Suprapubic skin (tissue), 4 donors: ENCODE results near the gene SEC23IP. TPM values are rescaled to one million over a fixed set of nuclear protein-coding genes. Genes with fewer than 3 reads are reported as not detected.
"Not testable (repeated sequence)": the region's sequence is repeated elsewhere in the genome, so short reads cannot be mapped to it uniquely, and the experiment has no call there.

Source experiments
- DNase-seq, 2 donors: peaks; one replicate each; pipeline ENCODE4 v3.0.0-alpha.2; 2019; ENCODE audit warnings: low spot score in 2 of 2
- H3K27ac ChIP-seq: fragments of 200-600 bp; sonication (generic); one replicate; pipeline ENCODE4 v1.5.1; 2019
- H3K27me3 ChIP-seq: fragments of 200-600 bp; sonication (generic); one replicate; pipeline ENCODE4 v1.5.1; 2019
- H3K36me3 ChIP-seq: fragments of 200-600 bp; sonication (generic); one replicate; pipeline ENCODE4 v1.5.1; 2019
- H3K4me1 ChIP-seq: fragments of 200-600 bp; sonication (generic); one replicate; pipeline ENCODE4 v1.5.1; 2019
- H3K4me3 ChIP-seq: fragments of 200-600 bp; sonication (generic); one replicate; pipeline ENCODE4 v1.5.1; 2019; ENCODE audit warnings: mild to moderate bottlenecking
- H3K9me3 ChIP-seq: fragments of 200-600 bp; sonication (generic); one replicate; pipeline ENCODE4 v1.5.1; 2019
- CTCF ChIP-seq, 2 donors: fragments of 200-600 bp in 1 of 2; fragments of 450-650 bp in 1 of 2; sonication (generic) in 1 of 2; IDR thresholded peaks; one replicate each; pipeline ENCODE4 v1.5.1; 2016 to 2019; ENCODE audit warnings: antibody characterized with exemption in 2 of 2, mild to moderate bottlenecking in 1 of 2, moderate library complexity in 1 of 2
- EP300 ChIP-seq: sonication (generic); formaldehyde crosslinking; IDR thresholded peaks from one replicate; pipeline ENCODE4 v1.6.1; 2017; ENCODE audit warnings: antibody characterized with exemption
- POLR2A ChIP-seq, 2 donors: fragments of 450-650 bp; IDR thresholded peaks; one replicate each; pipeline ENCODE4 v1.6.1; 2017; ENCODE audit warnings: antibody characterized with exemption in 2 of 2, mild to moderate bottlenecking in 2 of 2, moderate library complexity in 2 of 2
- POLR2AphosphoS5 ChIP-seq, 3 donors: sonication (generic); formaldehyde crosslinking; IDR thresholded peaks; one replicate each; pipeline ENCODE4 v1.6.1; 2017; ENCODE audit warnings: antibody characterized with exemption in 3 of 3
- WGBS: methylation state at CpG from one replicate; pipeline ENCODE4 v1.1.5; 2018; 5-methylcytosine and 5-hydroxymethylcytosine counted together
- total RNA-seq, 4 donors: library from RNA; depleted of rRNA; stranded (reverse); fragments of >200 nt; gene quantifications; one replicate each; pipeline ENCODE4 v1.1.0, GENCODE V29; 2016

Gene SEC23IP
- total RNA-seq, 4 donors from 2014 or later = 20.8 to 49.6 (median 24.2) TPM

GRCh38 chr10:119898577-119898976, 6.0 kb downstream of the SEC23IP start:
- WGBS = 84% methylated on average over 4 of the region's 4 CpGs
- no peaks in the 10 kb centered on the region for H3K27me3 ChIP-seq
- H3K9me3 ChIP-seq = no peaks in the 10 kb centered on the region
- DNase-seq = no peak
- no peak overlapping the region for H3K27ac ChIP-seq
- H3K36me3 ChIP-seq = peaks cover 27% of the 10 kb centered on the region
- TF ChIP-seq CTCF (IDR thresholded peaks at IDR 0.05) (no peak), POLR2AphosphoS5 (IDR thresholded peaks at IDR 0.05) (no peak)
- no peak overlapping the region for H3K4me3 ChIP-seq
- H3K4me1 ChIP-seq = peaks cover 54% of the 10 kb centered on the region

GRCh38 chr10:119903946-119904666, 11.6 kb downstream of the SEC23IP start:
- Histone ChIP-seq H3K36me3 (peaks cover 58% of the 10 kb centered on the region), H3K4me1 (peaks cover 9% of the 10 kb centered on the region), H3K4me3 (no peak overlapping the region), H3K27me3 (no peaks in the 10 kb centered on the region), H3K27ac (no peak overlapping the region), H3K9me3 (no peaks in the 10 kb centered on the region)
- WGBS = 86% methylated on average over 16 of the region's 16 CpGs
- no peak for DNase-seq
- no peak for TF ChIP-seq EP300
- TF ChIP-seq CTCF (IDR thresholded peaks at IDR 0.05) = no peak
- TF ChIP-seq POLR2AphosphoS5 (IDR thresholded peaks at IDR 0.05) = no peak
- no peak for TF ChIP-seq POLR2A (IDR thresholded peaks at IDR 0.05)

GRCh38 chr10:119907695-119908094, 15.2 kb downstream of the SEC23IP start:
- peaks cover 78% of the 10 kb centered on the region for H3K36me3 ChIP-seq
- H3K27me3 ChIP-seq, H3K9me3 ChIP-seq, H3K4me1 ChIP-seq, H3K4me3 ChIP-seq, H3K27ac ChIP-seq, DNase-seq: not testable (repeated sequence)
- 95% methylated on average over 7 of the region's 7 CpGs for WGBS

- peaks cover 78% of the 10 kb centered on the region for H3K36me3 ChIP-seq
- H3K27ac ChIP-seq = no peak overlapping the region
- TF ChIP-seq EP300 = no peak
- no peak for TF ChIP-seq CTCF (IDR thresholded peaks at IDR 0.05)
- TF ChIP-seq POLR2A (IDR thresholded peaks at IDR 0.05) = no peak
- no peak for TF ChIP-seq POLR2AphosphoS5 (IDR thresholded peaks at IDR 0.05)
- no peak for DNase-seq
- H3K27me3 ChIP-seq = no peaks in the 10 kb centered on the region
- H3K9me3 ChIP-seq = no peaks in the 10 kb centered on the region
- H3K4me1 ChIP-seq = no peaks in the 10 kb centered on the region
- H3K4me3 ChIP-seq = no peak overlapping the region
Measured at GRCh38 chr10:119908166-119908565, 15.6 kb downstream of the SEC23IP start.

- Histone ChIP-seq H3K4me3 (no peak overlapping the region), H3K9me3 (no peaks in the 10 kb centered on the region), H3K36me3 (peaks cover 77% of the 10 kb centered on the region), H3K4me1 (peaks cover 8% of the 10 kb centered on the region), H3K27ac (no peak overlapping the region), H3K27me3 (no peaks in the 10 kb centered on the region)
- DNase-seq = no peak
- TF ChIP-seq POLR2AphosphoS5 (IDR thresholded peaks at IDR 0.05) (no peak), EP300 (no peak), POLR2A (IDR thresholded peaks at IDR 0.05) (no peak), CTCF (IDR thresholded peaks at IDR 0.05) (no peak)
- 95% methylated on average over 6 of the region's 6 CpGs for WGBS
Measured at GRCh38 chr10:119910689-119911088, 18.2 kb downstream of the SEC23IP start.

GRCh38 chr10:119917777-119918176, 25.2 kb downstream of the SEC23IP start:
- 69% methylated on average over 3 of the region's 3 CpGs for WGBS
- Histone ChIP-seq H3K27me3 (no peaks in the 10 kb centered on the region), H3K9me3 (no peaks in the 10 kb centered on the region), H3K27ac (no peak overlapping the region), H3K4me3 (no peak overlapping the region), H3K4me1 (peaks cover 11% of the 10 kb centered on the region), H3K36me3 (peaks cover 88% of the 10 kb centered on the region)
- no peak for DNase-seq
- TF ChIP-seq EP300 (no peak), POLR2AphosphoS5 (IDR thresholded peaks at IDR 0.05) (no peak)
